ENCODE data around the gene SLC2A13. TPM values are rescaled to one million over a fixed set of nuclear protein-coding genes. Genes with fewer than 3 reads are reported as not detected.

The SLC2A13 gene
- total RNA-seq, 1 experiment from 2014 or later: 1.7 TPM

GRCh38 chr12:39780411-39780912 lies 325.4 kb downstream of the SLC2A13 start:
- POLR2A ChIA-PET: interaction anchor here (0.6 kb wide), 1 partner anchor 17 kb away, joined by 3 read pairs; no protein-coding TSS in a partner anchor
- CTCF ChIA-PET: interaction anchor here (1.0 kb wide), 1 partner anchor 16 kb away, joined by 3 read pairs; no protein-coding TSS in a partner anchor

GRCh38 chr12:39779768-39780340 lies 326.0 kb downstream of the SLC2A13 start:
- no TSS peak for BruUV-seq (replicated peaks)
- no peak overlapping the region for H3K27ac Mint-ChIP-seq (ENCODE audit: low read depth, unreplicated experiment)
- no peaks in the 10 kb centered on the region for H3K36me3 Mint-ChIP-seq (ENCODE audit: insufficient read depth, unreplicated experiment)
- no peak for DNase-seq (ENCODE audit: unreplicated experiment)
- intact Hi-C loops (cut with micrococcal nuclease): no loop called here
- no peak overlapping the region for H3K4me3 Mint-ChIP-seq (ENCODE audit: unreplicated experiment)
- H3K27me3 Mint-ChIP-seq (ENCODE audit: insufficient read depth, unreplicated experiment): no peaks in the 10 kb centered on the region
- CTCF ChIA-PET: no interaction called here
- no peaks in the 10 kb centered on the region for H3K9me3 Mint-ChIP-seq (ENCODE audit: unreplicated experiment)
- POLR2A ChIA-PET: interaction anchor here (0.7 kb wide), 1 partner anchor 21 kb away, joined by 3 read pairs; no protein-coding TSS in a partner anchor
- TF ChIP-seq CTCF (IDR thresholded peaks at IDR 0.05; ENCODE audit: unreplicated experiment): no peak
- H3K4me1 Mint-ChIP-seq (ENCODE audit: insufficient read depth, unreplicated experiment): peaks cover 5% of the 10 kb centered on the region

More at GRCh38 chr12:39780411-39780912, 325.4 kb downstream of the SLC2A13 start:
- Mint-ChIP-seq H3K27me3 (ENCODE audit: insufficient read depth, unreplicated experiment) (no peaks in the 10 kb centered on the region), H3K9me3 (ENCODE audit: unreplicated experiment) (no peaks in the 10 kb centered on the region), H3K4me1 (ENCODE audit: insufficient read depth, unreplicated experiment) (peaks cover 5% of the 10 kb centered on the region), H3K36me3 (ENCODE audit: insufficient read depth, unreplicated experiment) (no peaks in the 10 kb centered on the region), H3K27ac (ENCODE audit: low read depth, unreplicated experiment) (no peak overlapping the region), H3K4me3 (ENCODE audit: unreplicated experiment) (no peak overlapping the region)
- BruUV-seq (replicated peaks): no TSS peak
- intact Hi-C loops (cut with micrococcal nuclease): no loop called here
- DNase-seq (ENCODE audit: unreplicated experiment): no peak
- no peak for TF ChIP-seq CTCF (IDR thresholded peaks at IDR 0.05; ENCODE audit: unreplicated experiment)

GRCh38 chr12:39777465-39777864 lies 328.4 kb downstream of the SLC2A13 start:
- no peaks in the 10 kb centered on the region for H3K27me3 Mint-ChIP-seq (ENCODE audit: insufficient read depth, unreplicated experiment)
- CTCF ChIA-PET: no interaction called here

DNA sequence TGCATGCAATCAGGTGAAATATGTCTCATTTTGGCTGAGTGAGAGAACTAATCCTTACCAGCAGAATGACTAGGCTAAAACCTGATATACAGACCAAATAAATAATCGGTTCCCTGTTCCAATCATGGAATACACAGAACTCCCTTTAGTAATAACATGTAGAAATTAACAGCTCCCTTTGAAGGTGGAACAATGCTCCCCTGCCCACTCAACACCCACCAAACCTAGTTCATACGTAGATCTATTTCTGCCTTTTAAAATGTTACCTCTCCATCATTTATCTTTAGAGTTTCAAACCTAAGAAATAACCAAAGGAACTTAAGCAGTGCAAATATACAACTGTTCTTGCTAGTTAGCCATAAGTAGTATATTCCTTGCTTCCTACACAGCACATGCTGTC lies 332.6 kb downstream of the SLC2A13 start:
- no peak for DNase-seq (ENCODE audit: unreplicated experiment)
- ChIA-PET CTCF (interaction anchor here (0.6 to 0.8 kb wide), 2 partner anchors 333 to 408 kb away, joined by 3 to 4 read pairs; no protein-coding TSS in a partner anchor), POLR2A (no interaction called here)
- Mint-ChIP-seq H3K27ac (ENCODE audit: low read depth, unreplicated experiment) (peak overlapping the region; percentile 8), H3K4me1 (ENCODE audit: insufficient read depth, unreplicated experiment) (peaks cover 6% of the 10 kb centered on the region), H3K27me3 (ENCODE audit: insufficient read depth, unreplicated experiment) (no peaks in the 10 kb centered on the region), H3K4me3 (ENCODE audit: unreplicated experiment) (no peak overlapping the region), H3K36me3 (ENCODE audit: insufficient read depth, unreplicated experiment) (no peaks in the 10 kb centered on the region), H3K9me3 (ENCODE audit: unreplicated experiment) (no peaks in the 10 kb centered on the region)
- TF ChIP-seq CTCF (IDR thresholded peaks at IDR 0.05; ENCODE audit: unreplicated experiment): no peak
- no TSS peak for BruUV-seq (replicated peaks)
- intact Hi-C loops (cut with micrococcal nuclease): no loop called here

More at GRCh38 chr12:39777465-39777864, 328.4 kb downstream of the SLC2A13 start:
- DNase-seq (ENCODE audit: unreplicated experiment): no peak
- H3K9me3 Mint-ChIP-seq (ENCODE audit: unreplicated experiment): no peaks in the 10 kb centered on the region
- BruUV-seq (replicated peaks): no TSS peak
- H3K36me3 Mint-ChIP-seq (ENCODE audit: insufficient read depth, unreplicated experiment): no peaks in the 10 kb centered on the region
- no peak overlapping the region for H3K27ac Mint-ChIP-seq (ENCODE audit: low read depth, unreplicated experiment)
- POLR2A ChIA-PET: no interaction called here
- TF ChIP-seq CTCF (IDR thresholded peaks at IDR 0.05; ENCODE audit: unreplicated experiment): no peak
- intact Hi-C loops (cut with micrococcal nuclease): no loop called here
- no peak overlapping the region for H3K4me3 Mint-ChIP-seq (ENCODE audit: unreplicated experiment)
- peaks cover 5% of the 10 kb centered on the region for H3K4me1 Mint-ChIP-seq (ENCODE audit: insufficient read depth, unreplicated experiment)

All from MCF 10A (cell line).